Mesenchymal stem cell (in vitro differentiated cells and primary cell): ENCODE results near the gene AZI2.

Experiments
- DNase-seq: peaks from one replicate; pipeline ENCODE4 v3.0.0-alpha.2; 2013
- H2AFZ ChIP-seq: one replicate; pipeline ENCODE4 v1.6.1; 2013; ENCODE audit warnings: low read depth, mild to moderate bottlenecking, control low read depth, inconsistent platforms, low read length, moderate library complexity
- H2AK5ac ChIP-seq: 2 replicates; pipeline ENCODE4 v1.6.1; 2013; ENCODE audit warnings: low read length, moderate library complexity, mild to moderate bottlenecking, inconsistent platforms; ENCODE audit not compliant: severe bottlenecking
- H2BK120ac ChIP-seq: one replicate; pipeline ENCODE4 v1.6.1; 2013; ENCODE audit warnings: low read depth, mild to moderate bottlenecking, inconsistent platforms, low read length, moderate library complexity
- H2BK12ac ChIP-seq, 2 experiments: one replicate each; pipeline ENCODE4 v1.6.1; 2013; ENCODE audit warnings: inconsistent platforms in 2 of 2, low read length in 2 of 2, mild to moderate bottlenecking in 2 of 2, moderate library complexity in 2 of 2, control low read depth in 1 of 2
- H2BK15ac ChIP-seq: one replicate; pipeline ENCODE4 v1.6.1; 2013; ENCODE audit warnings: mild to moderate bottlenecking, low read depth, inconsistent platforms; ENCODE audit not compliant: poor library complexity, severe bottlenecking
- H2BK5ac ChIP-seq: 2 replicates; pipeline ENCODE4 v1.6.1; 2013; ENCODE audit warnings: low read depth, mild to moderate bottlenecking, low read length, control low read depth, inconsistent platforms; ENCODE audit not compliant: poor library complexity, severe bottlenecking
- H3K14ac ChIP-seq, 2 experiments: one replicate each; pipeline ENCODE4 v1.6.1; 2013; ENCODE audit warnings: inconsistent platforms in 2 of 2, low read length in 2 of 2, control low read depth in 1 of 2, mild to moderate bottlenecking in 1 of 2, moderate library complexity in 1 of 2
- H3K18ac ChIP-seq, 2 experiments: one replicate each; pipeline ENCODE4 v1.6.1; 2013; ENCODE audit warnings: inconsistent platforms in 2 of 2, low read length in 2 of 2, control low read depth in 1 of 2, low read depth in 1 of 2, mild to moderate bottlenecking in 1 of 2
- H3K23ac ChIP-seq, 2 experiments: one replicate each; pipeline ENCODE4 v1.6.1; 2013; ENCODE audit warnings: inconsistent platforms in 2 of 2, low read length in 2 of 2, mild to moderate bottlenecking in 2 of 2, moderate library complexity in 2 of 2, control low read depth in 1 of 2
- H3K27ac ChIP-seq: 2 replicates; pipeline ENCODE4 v1.5.1; 2013; ENCODE audit warnings: mild to moderate bottlenecking, moderate library complexity, low read length, control low read depth, inconsistent platforms; ENCODE audit not compliant: poor library complexity, severe bottlenecking
- H3K27me3 ChIP-seq, 2 experiments: 2 replicates each; pipeline versions ENCODE4 v1.6.1 to v1.7.0; 2013; ENCODE audit warnings: low read length in 2 of 2, mild to moderate bottlenecking in 2 of 2, moderate library complexity in 2 of 2, control low read depth in 1 of 2, inconsistent platforms in 1 of 2; ENCODE audit not compliant: control insufficient read depth in 1 of 2, insufficient read depth in 1 of 2
- H3K36me3 ChIP-seq, 2 experiments: 2 replicates each; pipeline versions ENCODE4 v1.6.1 to v1.7.0; 2013; ENCODE audit warnings: low read length in 2 of 2, control low read depth in 1 of 2, inconsistent platforms in 1 of 2, low read depth in 1 of 2, mild to moderate bottlenecking in 1 of 2; ENCODE audit not compliant: insufficient read depth in 2 of 2, control insufficient read depth in 1 of 2
- H3K4ac ChIP-seq, 2 experiments: one replicate each; pipeline ENCODE4 v1.6.1; 2013; ENCODE audit warnings: inconsistent platforms in 2 of 2, low read length in 2 of 2, mild to moderate bottlenecking in 2 of 2, moderate library complexity in 2 of 2, control low read depth in 1 of 2, low read depth in 1 of 2
- H3K4me1 ChIP-seq: 2 replicates; pipeline ENCODE4 v1.6.1; 2013; ENCODE audit warnings: low read depth, low read length, control low read depth; ENCODE audit not compliant: control insufficient read depth, insufficient read depth
- H3K4me2 ChIP-seq: 2 replicates; pipeline ENCODE4 v1.6.1; 2013; ENCODE audit warnings: low read length, mild to moderate bottlenecking, inconsistent platforms; ENCODE audit not compliant: poor library complexity, severe bottlenecking
- H3K4me3 ChIP-seq, 2 experiments: 2 replicates each; pipeline versions ENCODE4 v1.5.1 to v1.7.0; 2013; ENCODE audit warnings: low read length in 2 of 2, mild to moderate bottlenecking in 2 of 2, control low read depth in 1 of 2, low read depth in 1 of 2; ENCODE audit not compliant: insufficient read depth in 1 of 2
- H3K79me1 ChIP-seq: replicated peaks from 2 replicates; pipeline ENCODE4 v1.6.1; 2013; ENCODE audit warnings: mild to moderate bottlenecking, control low read depth, low read length, inconsistent platforms; ENCODE audit not compliant: poor library complexity, severe bottlenecking
- H3K9ac ChIP-seq: 2 replicates; pipeline ENCODE4 v1.7.0; 2013; ENCODE audit warnings: mild to moderate bottlenecking, low read length, moderate library complexity
- H3K9me3 ChIP-seq: 2 replicates; pipeline ENCODE4 v1.7.0; 2013; ENCODE audit warnings: mild to moderate bottlenecking, low read length; ENCODE audit not compliant: control insufficient read depth
- H4K8ac ChIP-seq: one replicate; pipeline ENCODE4 v1.6.1; 2013; ENCODE audit warnings: inconsistent platforms, mild to moderate bottlenecking, low read length, moderate library complexity
- H4K91ac ChIP-seq: one replicate; pipeline ENCODE4 v1.6.1; 2013; ENCODE audit warnings: mild to moderate bottlenecking, low read length, inconsistent platforms
- WGBS: methylation state at CpG from one replicate; pipeline ENCODE4 v1.1.7; 2013; ENCODE audit warnings: mixed read lengths; 5-methylcytosine and 5-hydroxymethylcytosine counted together

AZI2 gene

DNA sequence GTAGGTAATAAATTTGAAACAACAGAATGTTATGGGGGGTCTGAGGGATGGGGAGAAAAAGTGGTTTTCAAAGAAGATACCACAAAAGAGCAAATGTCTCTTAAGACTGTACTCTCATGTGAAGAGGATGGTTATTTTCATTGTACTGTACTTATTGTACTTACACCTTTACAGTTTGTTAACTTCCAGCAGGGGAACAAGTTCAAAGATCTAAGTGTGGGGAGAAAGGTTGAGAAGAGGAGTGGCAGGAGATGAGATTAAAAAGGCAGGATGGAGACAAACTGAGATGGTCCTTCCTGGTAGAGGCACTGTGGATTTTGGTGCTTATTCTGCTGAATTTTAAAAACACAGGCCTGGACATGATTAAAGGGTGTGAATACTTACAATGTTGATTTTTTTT lies 5.5 kb downstream of the AZI2 start:
- DNase-seq = no peak
- H3K4me1 ChIP-seq = no peaks in the 10 kb centered on the region
- no peaks in the 10 kb centered on the region for H3K9me3 ChIP-seq
- no peak overlapping the region for H4K91ac ChIP-seq
- H3K18ac ChIP-seq = no peak overlapping the region
- H3K27me3 ChIP-seq = no peaks in the 10 kb centered on the region
- H2AK5ac ChIP-seq = no peak overlapping the region
- H3K4me2 ChIP-seq = no peak overlapping the region
- no peak overlapping the region for H4K8ac ChIP-seq
- H2BK120ac ChIP-seq = no peak overlapping the region
- peak overlapping the region in 1 of 2 experiments; percentile 61 for H3K4me3 ChIP-seq
- H2BK5ac ChIP-seq = no peak overlapping the region
- H3K27ac ChIP-seq = no peak overlapping the region
- H2AFZ ChIP-seq = no peak overlapping the region
- H3K79me1 ChIP-seq = peaks cover 5% of the 10 kb centered on the region
- no peak overlapping the region for H2BK12ac ChIP-seq
- H2BK15ac ChIP-seq = no peak overlapping the region
- H3K23ac ChIP-seq = no peak overlapping the region
- H3K4ac ChIP-seq = no peak overlapping the region
- peaks cover 3 to 22% of the 10 kb centered on the region in 2 experiments for H3K36me3 ChIP-seq
- no peak overlapping the region for H3K14ac ChIP-seq
- peak overlapping the region; percentile 82 for H3K9ac ChIP-seq

DNA sequence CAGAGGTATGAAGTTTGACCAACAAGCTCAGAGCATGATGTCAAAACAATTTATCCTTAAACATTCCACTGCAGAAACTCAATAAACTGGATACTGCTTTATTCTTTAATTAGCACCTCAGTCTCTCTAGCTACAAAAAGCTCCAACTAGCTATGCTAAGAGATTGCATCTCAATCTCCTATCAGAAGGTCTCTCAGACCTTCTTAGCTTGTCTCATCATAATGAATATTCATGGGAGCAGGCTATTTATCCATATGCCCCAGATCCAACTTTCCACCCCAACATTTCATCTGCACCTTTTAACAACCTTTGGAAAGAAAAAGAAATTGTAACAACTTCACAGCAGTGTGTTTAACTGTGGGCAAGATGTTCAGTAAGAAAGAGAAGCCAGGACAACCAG lies 11.4 kb downstream of the AZI2 start:
- H2BK15ac ChIP-seq = no peak overlapping the region
- no peaks in the 10 kb centered on the region for H3K9me3 ChIP-seq
- no peak overlapping the region for H2AK5ac ChIP-seq
- no peak overlapping the region for H3K9ac ChIP-seq
- no peak overlapping the region for H2BK120ac ChIP-seq
- no peak overlapping the region for H4K8ac ChIP-seq
- no peak overlapping the region for H2BK12ac ChIP-seq
- H3K4me1 ChIP-seq = no peaks in the 10 kb centered on the region
- no peak overlapping the region for H2AFZ ChIP-seq
- H3K4me3 ChIP-seq = no peak overlapping the region
- H4K91ac ChIP-seq = no peak overlapping the region
- no peak overlapping the region for H3K14ac ChIP-seq
- no peak overlapping the region for H2BK5ac ChIP-seq
- no peaks in the 10 kb centered on the region for H3K27me3 ChIP-seq
- H3K4me2 ChIP-seq = no peak overlapping the region
- no peak overlapping the region for H3K18ac ChIP-seq
- peaks cover 3 to 67% of the 10 kb centered on the region in 2 experiments for H3K36me3 ChIP-seq
- no peak overlapping the region for H3K4ac ChIP-seq
- H3K27ac ChIP-seq = no peak overlapping the region
- no peak for DNase-seq
- H3K79me1 ChIP-seq = peaks cover 4% of the 10 kb centered on the region
- no peak overlapping the region for H3K23ac ChIP-seq

GRCh38 chr3:28335246-28335645 lies 13.4 kb downstream of the AZI2 start:
- no peak overlapping the region for H4K91ac ChIP-seq
- no peak overlapping the region for H2BK12ac ChIP-seq
- no peaks in the 10 kb centered on the region for H3K4me1 ChIP-seq
- peaks cover 2% of the 10 kb centered on the region for H3K79me1 ChIP-seq
- no peak overlapping the region for H3K4ac ChIP-seq
- H3K27me3 ChIP-seq = no peaks in the 10 kb centered on the region
- 88% methylated on average over 1 of the region's 2 CpGs for WGBS
- H3K9ac ChIP-seq = no peak overlapping the region
- no peaks in the 10 kb centered on the region for H3K9me3 ChIP-seq
- DNase-seq = no peak
- no peak overlapping the region for H3K4me3 ChIP-seq
- no peak overlapping the region for H3K14ac ChIP-seq
- H3K23ac ChIP-seq = no peak overlapping the region
- H3K18ac ChIP-seq = no peak overlapping the region
- H3K4me2 ChIP-seq = no peak overlapping the region
- H2BK120ac ChIP-seq = no peak overlapping the region
- H2AK5ac ChIP-seq = no peak overlapping the region
- no peak overlapping the region for H2BK15ac ChIP-seq
- H4K8ac ChIP-seq = no peak overlapping the region
- H2BK5ac ChIP-seq = no peak overlapping the region
- H3K36me3 ChIP-seq = peaks cover 3 to 83% of the 10 kb centered on the region in 2 experiments
- H2AFZ ChIP-seq = no peak overlapping the region
- H3K27ac ChIP-seq = no peak overlapping the region

GRCh38 chr3:28334552-28334951 lies 14.1 kb downstream of the AZI2 start:
- Histone ChIP-seq H2BK5ac (no peak overlapping the region), H3K36me3 (peaks cover 3 to 83% of the 10 kb centered on the region in 2 experiments), H2BK12ac (no peak overlapping the region), H3K27ac (no peak overlapping the region), H3K23ac (no peak overlapping the region), H3K9me3 (no peaks in the 10 kb centered on the region), H2BK120ac (no peak overlapping the region), H3K4me1 (no peaks in the 10 kb centered on the region), H3K4me2 (no peak overlapping the region), H3K4me3 (no peak overlapping the region), H3K4ac (no peak overlapping the region), H3K27me3 (no peaks in the 10 kb centered on the region), H4K8ac (no peak overlapping the region), H2BK15ac (no peak overlapping the region), H3K18ac (no peak overlapping the region), H2AK5ac (no peak overlapping the region), H3K14ac (no peak overlapping the region), H2AFZ (no peak overlapping the region), H4K91ac (no peak overlapping the region), H3K9ac (peak overlapping the region; percentile 9), H3K79me1 (peaks cover 2% of the 10 kb centered on the region)
- DNase-seq = no peak
